SKM-1 treated with dmso at 0.1 percent for 144 hours (cell line): ENCODE measurements around the gene ETV5.
"Not testable (repeated sequence)": the region's sequence is repeated elsewhere in the genome, so short reads cannot be mapped to it uniquely, and the experiment has no call there.

Source experiments
- DNase-seq: peaks from one replicate; lab custom pipeline; 2025; ENCODE audit not compliant: unreplicated experiment; lab: John Stamatoyannopoulos, UW

The ETV5 gene

GRCh38 chr3:186069199-186069598, 39.7 kb downstream of the ETV5 start:
- no peak for DNase-seq

DNA sequence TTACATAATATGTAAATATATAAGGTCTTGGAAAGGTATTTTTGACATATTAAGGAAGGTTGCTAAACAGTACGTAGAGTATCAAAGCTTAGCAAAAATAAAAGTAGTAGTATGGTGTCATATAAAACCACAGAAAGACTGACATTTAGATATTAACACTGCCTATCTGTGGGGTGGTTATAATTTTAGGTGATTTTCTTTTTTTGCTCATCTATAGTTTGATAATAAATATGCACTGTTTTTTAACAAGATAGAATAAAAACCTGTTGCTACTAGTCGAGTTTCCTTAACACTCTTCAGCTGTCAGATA, 40.7 kb downstream of the ETV5 start:
- no peak for DNase-seq

- no peak for DNase-seq
These were observed 41.3 kb downstream of the ETV5 start for GRCh38 chr3:186067360-186068242.

DNA sequence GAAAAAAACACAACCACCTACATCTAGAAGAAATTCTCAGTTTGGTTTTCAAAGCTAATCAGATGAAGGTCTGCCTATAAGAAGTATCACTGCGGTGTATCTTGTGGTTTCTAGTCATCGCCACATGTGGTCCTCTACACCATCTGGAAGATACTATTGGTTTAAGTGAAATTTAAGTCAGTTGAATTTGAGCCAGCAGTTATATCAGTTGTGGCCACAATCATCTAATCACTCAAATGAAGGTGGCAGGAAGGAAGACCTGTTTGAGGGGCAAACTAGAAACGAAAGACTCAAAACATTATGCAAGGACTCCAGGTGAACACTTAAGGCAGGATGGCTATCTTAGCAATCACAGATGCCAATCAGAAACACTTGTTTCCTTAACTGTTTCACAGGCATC, 48.7 kb downstream of the ETV5 start:
- DNase-seq: no peak

GRCh38 chr3:186059192-186059591, 49.7 kb downstream of the ETV5 start:
- DNase-seq: no peak

GRCh38 chr3:186058225-186058624, 50.7 kb downstream of the ETV5 start:
- DNase-seq: no peak

GRCh38 chr3:186057594-186057993, 51.3 kb downstream of the ETV5 start:
- DNase-seq: no peak

DNA sequence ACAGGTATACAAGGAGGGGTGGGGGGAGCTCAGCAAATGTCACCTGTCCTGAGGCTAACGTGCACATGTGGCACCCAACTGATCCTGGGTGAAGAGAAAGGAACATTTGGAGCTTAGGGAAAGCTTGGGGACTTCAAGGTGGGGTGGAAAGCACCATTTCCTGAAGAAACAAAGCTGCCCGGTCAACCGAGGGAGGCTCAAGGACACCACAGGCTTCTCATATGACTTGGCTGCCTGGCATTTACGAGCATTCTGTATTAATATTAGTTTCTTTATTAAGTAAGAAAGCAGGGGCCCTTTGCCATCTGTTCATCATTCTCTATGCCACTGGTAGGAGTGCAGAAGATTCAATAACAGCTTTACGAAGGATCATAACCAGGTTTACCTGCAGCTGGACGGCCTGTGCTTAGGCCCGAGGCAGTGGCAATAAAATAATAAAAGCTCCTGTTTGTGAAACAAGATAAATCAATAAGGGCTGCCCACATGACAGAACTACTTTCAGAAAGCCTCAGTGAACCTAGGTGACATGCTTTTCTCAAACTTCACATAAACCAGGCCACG, 54.0 kb downstream of the ETV5 start:
- no peak for DNase-seq

DNA sequence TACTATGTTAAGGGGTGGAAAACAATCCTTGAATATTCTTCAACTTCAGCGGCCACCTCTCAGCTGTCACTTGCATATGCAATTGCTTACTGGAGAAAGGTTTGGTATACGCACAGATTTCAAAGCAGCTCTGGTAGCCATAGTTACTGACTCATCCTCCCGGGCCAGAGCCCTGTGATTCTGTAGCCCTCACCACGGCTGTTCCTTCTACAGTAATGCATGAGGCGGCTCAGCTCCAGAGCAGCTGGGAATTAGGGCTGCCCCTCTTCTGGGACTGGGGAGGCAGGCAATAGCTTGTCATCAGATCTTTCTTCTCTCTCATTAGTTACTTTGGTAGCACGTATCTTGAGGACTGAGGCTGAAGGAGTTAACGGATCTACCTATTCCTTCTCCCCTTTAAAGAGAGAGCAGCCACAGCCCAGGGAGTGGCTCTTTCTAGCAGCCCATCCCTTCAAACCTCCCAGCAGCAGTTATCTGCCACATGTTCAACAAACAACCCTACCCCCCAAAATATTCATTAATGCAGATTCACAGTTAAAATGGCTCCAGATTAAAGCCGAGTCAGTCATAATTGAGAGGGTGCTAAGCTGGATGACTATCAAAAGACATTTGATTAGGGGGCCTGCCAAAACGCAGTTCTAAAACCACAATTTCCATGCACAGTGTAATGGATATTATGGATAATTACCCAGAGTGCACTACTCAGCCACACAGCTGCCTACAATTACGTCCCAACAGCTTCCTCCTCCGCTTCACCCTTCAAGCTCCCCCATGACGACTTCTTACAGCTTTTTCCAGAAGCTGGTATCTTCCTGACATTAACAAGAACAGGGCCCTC, 54.7 kb downstream of the ETV5 start:
- DNase-seq: no peak

GRCh38 chr3:186052096-186052840, 56.6 kb downstream of the ETV5 start:
- DNase-seq: no peak

DNA sequence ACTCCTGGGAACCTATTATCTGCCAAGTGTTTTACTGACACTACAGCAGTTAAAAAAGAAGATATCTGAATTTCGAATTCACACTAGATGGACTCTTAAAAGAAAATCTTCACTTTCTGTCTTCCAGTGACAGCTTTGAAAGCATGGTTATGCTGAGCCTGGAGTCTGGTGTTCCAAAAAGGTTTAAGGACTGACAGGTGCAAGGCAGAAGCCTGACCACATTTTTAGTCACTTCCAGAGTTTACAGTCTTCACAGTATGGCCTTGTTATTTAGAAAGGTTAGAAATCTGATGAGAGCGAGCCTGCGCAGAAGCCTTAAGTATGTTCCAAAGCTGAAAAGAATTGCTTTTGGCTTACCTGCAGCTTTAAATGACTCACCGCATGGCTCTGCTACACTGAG, 59.9 kb downstream of the ETV5 start:
- no peak for DNase-seq

GRCh38 chr3:186048119-186048518, 60.8 kb downstream of the ETV5 start:
- DNase-seq: no peak

DNA sequence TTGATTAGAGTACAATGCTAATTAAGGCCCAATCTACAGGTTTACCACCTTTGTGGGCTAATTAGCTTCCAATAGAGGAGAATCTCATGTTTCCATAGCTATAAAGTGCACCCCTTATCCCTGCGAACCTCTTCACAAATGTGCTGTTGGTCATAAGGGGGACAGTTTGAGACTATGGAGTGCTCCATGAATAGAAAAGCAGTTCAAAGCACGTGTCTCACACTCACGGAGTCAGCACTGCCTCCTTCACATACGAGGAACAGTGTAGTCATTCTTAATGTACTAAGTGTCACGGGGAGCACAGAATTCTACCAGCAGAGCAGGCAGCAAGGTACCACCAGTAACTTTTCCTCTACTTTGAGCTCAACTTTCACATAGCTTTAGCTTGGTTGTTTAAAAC, 62.1 kb downstream of the ETV5 start:
- no peak for DNase-seq

DNA sequence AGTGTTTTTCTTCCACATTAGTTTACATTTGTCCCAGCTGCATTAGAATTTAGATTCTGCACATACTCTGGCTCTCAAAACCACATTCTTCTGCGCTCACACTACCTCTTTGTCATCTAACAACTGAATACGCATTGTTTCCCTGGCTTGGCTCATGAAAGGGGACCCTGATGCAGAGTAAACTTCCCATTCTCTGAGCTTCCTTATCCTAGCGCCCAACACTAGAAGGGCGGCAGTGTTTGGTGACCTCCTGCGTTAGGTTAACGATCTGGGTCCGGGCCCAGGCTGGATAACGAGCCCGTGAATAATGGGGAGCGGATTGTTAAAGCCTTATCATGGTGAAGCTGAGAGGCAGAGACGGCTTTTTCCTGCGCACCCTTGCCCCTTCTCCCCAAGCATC, 63.9 kb downstream of the ETV5 start:
- DNase-seq: no peak

DNA sequence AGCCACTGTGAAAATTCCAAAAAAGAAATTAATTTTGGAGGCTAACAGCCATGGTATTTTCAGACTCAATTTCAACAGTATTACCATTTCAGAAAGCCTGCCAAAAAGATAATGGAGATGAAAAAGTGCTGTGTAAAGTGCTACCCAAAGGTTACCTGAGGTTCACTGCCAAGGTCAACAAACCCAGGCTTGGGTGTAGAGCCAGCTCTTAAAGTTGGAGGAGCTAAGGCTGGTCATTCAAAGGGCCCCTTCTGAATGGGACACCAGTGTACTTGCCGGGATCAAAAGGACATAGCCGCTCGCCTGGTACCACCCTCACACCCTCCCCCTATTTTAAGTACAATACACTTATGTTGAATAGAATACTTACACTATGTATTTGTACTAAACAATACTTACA, 64.5 kb downstream of the ETV5 start:
- DNase-seq: no peak

DNA sequence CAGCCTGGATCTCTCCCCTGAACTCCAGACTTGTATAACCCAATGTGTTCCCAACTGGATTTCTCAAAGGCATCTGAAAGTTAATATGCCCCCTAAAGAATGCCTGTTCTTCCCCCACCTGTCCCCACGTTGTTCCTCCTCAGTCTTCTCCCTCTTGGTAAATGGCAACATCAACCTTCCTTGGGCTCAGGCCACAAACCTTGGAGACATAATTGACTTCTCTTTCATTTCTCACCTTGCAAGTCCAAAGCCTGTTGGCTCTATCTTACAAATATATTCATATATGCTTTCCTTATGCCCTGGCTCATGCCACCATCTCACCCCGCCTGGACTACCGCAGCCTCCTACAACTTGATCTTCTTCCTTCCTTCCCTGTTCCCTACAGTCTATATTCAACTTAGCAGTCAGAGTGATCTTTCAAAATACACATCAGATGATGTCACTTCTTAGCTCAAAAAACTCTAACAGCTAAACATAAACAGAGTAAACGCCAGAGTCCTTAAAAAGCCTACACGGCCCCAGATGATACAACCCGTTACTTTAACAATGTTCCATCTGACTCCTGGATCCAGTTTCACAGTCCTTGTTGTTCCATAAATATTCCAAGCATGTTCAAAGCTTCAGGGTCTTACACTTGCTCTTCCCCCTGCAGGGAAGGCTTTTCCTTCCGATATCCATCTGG, 66.2 kb downstream of the ETV5 start:
- DNase-seq: no peak

DNA sequence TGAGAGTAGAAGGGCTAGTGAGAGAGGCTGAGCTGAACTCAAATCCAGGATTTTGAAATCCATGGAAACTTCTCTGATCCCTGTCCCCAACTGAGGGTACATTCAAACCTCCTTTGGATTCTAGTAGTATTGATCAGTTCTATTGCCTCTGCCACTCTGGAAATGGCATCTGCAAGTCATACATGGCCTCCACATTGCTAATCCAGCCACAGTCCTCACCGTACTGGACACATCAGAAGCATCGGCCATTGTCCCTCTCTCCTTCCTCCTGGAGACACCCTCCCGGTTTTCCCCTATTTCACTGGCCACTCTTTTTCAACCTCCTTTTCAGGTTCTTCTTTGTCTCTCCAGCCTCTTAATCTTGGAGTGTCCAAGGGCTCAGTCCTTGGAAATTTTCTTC, 66.9 kb downstream of the ETV5 start:
- no peak for DNase-seq

DNA sequence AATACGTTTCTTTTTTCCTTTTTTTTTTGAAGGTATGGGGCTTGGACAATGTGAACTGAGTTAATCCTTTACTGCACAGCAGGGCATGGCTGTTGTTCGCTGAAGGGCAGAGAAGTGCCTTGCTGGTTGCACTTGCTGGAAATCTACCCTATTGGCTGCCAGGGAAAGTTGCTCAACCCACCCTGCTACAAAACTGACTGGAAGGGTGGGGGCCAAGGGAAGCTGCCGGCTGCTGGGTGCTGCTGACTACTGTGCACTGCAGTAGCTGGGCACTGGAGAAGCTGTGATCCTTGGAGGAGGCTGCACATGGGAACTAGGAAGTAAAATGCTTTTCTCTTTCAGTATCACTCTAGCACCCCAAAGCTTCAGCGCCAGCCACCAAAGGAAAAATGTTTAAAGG, 70.5 kb downstream of the ETV5 start:
- no peak for DNase-seq

DNA sequence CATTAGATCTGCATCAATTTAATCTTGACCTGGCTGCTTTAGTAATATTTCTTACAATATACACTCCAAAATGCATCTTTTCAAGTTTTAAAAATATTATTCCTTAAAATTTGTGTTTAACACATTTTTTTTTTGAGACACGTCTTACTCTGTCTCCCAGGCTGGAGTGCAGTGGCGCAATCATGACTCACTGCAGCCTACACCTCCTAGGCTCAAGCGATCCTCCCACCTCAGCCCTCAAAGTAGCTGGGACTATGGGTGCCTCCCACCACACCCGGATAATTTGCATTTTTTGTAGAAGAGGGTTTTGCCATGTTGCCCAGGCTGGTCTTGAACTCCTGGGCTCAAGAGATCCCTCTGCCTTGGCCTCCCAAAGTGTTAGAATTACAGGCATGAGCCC, 73.6 kb downstream of the ETV5 start:
- no peak for DNase-seq

DNA sequence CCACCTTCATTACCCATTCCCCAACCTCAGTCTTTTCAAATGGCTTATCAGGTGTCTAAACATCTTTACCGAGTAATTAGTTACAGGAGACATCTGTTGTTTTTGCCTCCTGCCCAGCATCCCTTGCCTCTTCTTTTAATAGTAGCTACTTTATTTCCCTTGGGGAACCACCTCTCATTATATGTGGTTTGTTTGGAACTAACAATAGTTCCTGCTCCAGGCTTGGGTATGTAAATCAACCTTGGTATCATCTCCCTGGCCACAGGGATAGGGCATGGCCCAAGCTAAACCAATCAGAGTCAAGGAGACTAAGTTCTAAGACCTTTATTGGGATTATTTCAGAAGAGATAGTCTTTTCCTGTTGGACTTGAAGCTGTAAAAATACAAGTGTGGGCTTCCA, 76.6 kb downstream of the ETV5 start:
- DNase-seq: no peak

GRCh38 chr3:186025993-186026392, 82.9 kb downstream of the ETV5 start:
- not testable (repeated sequence) for DNase-seq
